Measurements from ENCODE around the gene WFIKKN2. TPM values are rescaled to one million over a fixed set of nuclear protein-coding genes. Genes with fewer than 3 reads are reported as not detected.

WFIKKN2 gene
- total RNA-seq, 4 donors from 2014 or later, result 0.08 TPM; not detected in 3

GRCh38 chr17:50830994-50831393 lies 4.4 kb upstream of the WFIKKN2 start:
- H3K27ac ChIP-seq, result peak overlapping the region in 2 of 4 donors; percentile 10 to 34
- no peak for TF ChIP-seq POLR2A (IDR thresholded peaks at IDR 0.05)
- TF ChIP-seq CTCF (IDR thresholded peaks at IDR 0.05), result no peak
- WGBS, 2 donors, result 36 to 100% methylated on average over 3 of the region's 12 CpGs
- H3K9me3 ChIP-seq, result no peaks in the 10 kb centered on the region
- no peaks in the 10 kb centered on the region for H3K36me3 ChIP-seq
- DNase-seq, result no peak
- H3K4me3 ChIP-seq, result no peak overlapping the region
- intact Hi-C loops (cut with DNase I), result no loop called here
- peaks cover 0 to 35% (median 0%) of the 10 kb centered on the region in 3 donors for H3K4me1 ChIP-seq
- peaks cover 0 to 22% (median 0%) of the 10 kb centered on the region in 4 donors for H3K27me3 ChIP-seq

GRCh38 chr17:50831471-50831928 lies 3.9 kb upstream of the WFIKKN2 start:
- WGBS, 2 donors, result 22 to 33% methylated on average over 3 to 10 of the region's 11 CpGs
- TF ChIP-seq CTCF (IDR thresholded peaks at IDR 0.05) (no peak), POLR2A (IDR thresholded peaks at IDR 0.05) (no peak)
- Histone ChIP-seq H3K27me3 (peaks cover 0 to 24% (median 0%) of the 10 kb centered on the region in 4 donors), H3K27ac (peak overlapping the region in 2 of 4 donors; percentile 10 to 34), H3K4me1 (peaks cover 0 to 35% (median 0%) of the 10 kb centered on the region in 3 donors), H3K36me3 (no peaks in the 10 kb centered on the region), H3K4me3 (no peak overlapping the region), H3K9me3 (no peaks in the 10 kb centered on the region)
- DNase-seq, result no peak
- intact Hi-C loops (cut with DNase I), result no loop called here

- WGBS, 2 donors, result 60 to 75% methylated on average over 1 to 3 of the region's 12 CpGs
- H3K27me3 ChIP-seq, result peaks cover 0 to 24% (median 0%) of the 10 kb centered on the region in 4 donors
- TF ChIP-seq CTCF (IDR thresholded peaks at IDR 0.05) (no peak), POLR2A (IDR thresholded peaks at IDR 0.05) (no peak)
- peaks cover 0 to 35% (median 0%) of the 10 kb centered on the region in 3 donors for H3K4me1 ChIP-seq
- no peak for DNase-seq
- intact Hi-C loops (cut with DNase I), result no loop called here
- H3K9me3 ChIP-seq, result no peaks in the 10 kb centered on the region
- no peak overlapping the region for H3K27ac ChIP-seq
- H3K4me3 ChIP-seq, result no peak overlapping the region
- no peaks in the 10 kb centered on the region for H3K36me3 ChIP-seq
Observed at GRCh38 chr17:50832267-50832863, 3.0 kb upstream of the WFIKKN2 start.

GRCh38 chr17:50832864-50833381 lies 2.5 kb upstream of the WFIKKN2 start:
- TF ChIP-seq CTCF (IDR thresholded peaks at IDR 0.05) (no peak), POLR2A (IDR thresholded peaks at IDR 0.05) (no peak)
- Histone ChIP-seq H3K4me1 (peaks cover 0 to 35% (median 0%) of the 10 kb centered on the region in 3 donors), H3K27me3 (peaks cover 0 to 24% (median 0%) of the 10 kb centered on the region in 4 donors), H3K4me3 (no peak overlapping the region), H3K9me3 (no peaks in the 10 kb centered on the region), H3K36me3 (no peaks in the 10 kb centered on the region), H3K27ac (no peak overlapping the region)
- intact Hi-C loops (cut with DNase I), result no loop called here
- DNase-seq, result no peak
- WGBS, 2 donors, result 85 to 100% methylated on average over 1 to 5 of the region's 13 CpGs
